Stimulated activated CD8-positive, alpha-beta memory T cell treated with anti-CD3 and anti-CD28 coated beads, Interleukin-7, amount 100 ng/mL, for 48 hours (primary cell): ENCODE results near the gene SERTAD4.
"Not testable (repeated sequence)": the region's sequence is repeated elsewhere in the genome, so short reads cannot be mapped to it uniquely, and the experiment has no call there.

Experiments used
- DNase-seq, 2 donors: peaks; one replicate each; pipeline ENCODE4 v3.0.0-alpha.2; 2020; ENCODE audit warnings: low read depth in 1 of 2; ENCODE audit errors: extremely low read depth in 1 of 2

The SERTAD4 gene

DNA sequence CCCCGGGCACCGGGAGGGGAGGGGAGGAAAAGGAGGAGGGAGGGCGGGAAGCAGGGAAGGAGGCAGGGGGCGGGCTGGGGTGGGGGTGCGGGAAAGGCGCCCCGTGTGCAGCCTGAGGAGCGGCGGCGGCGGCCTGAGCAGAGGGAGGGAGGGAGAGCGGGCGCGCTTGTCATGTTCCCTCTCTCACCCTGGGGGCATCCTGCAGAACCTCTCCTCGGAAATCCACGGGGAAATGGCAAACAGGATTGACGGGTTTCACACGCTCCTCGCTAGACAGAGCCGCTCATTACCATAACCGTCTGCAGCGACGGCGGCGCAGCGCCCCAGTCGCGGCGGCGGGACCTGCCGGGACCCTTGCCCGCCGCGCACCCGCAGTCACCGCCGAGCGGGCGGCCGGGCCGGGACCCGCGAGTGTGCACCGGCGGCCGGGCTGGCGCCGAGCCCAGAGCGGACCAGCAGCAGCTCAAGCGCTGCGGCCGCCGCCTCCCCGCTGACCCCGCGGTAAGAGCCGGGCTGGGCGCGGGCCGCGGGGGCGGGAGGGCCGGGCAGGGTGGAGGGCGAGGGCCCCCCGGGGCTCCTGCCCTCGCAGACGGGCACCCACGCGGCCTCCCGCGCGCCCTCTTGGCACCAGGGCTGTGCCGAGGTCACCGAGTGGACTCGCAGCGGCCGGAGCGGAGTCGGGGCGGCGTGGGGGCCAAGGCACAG is at the start of gene SERTAD4:
TSS of gene SERTAD4 (plus strand) at position 286 of the 705 bp plus-strand sequence. CDS start 5,165 bp downstream, outside the sequence.
- DNase-seq: no peak

- no peak for DNase-seq
Observed at GRCh38 chr1:210185063-210185462, 47.5 kb upstream of the SERTAD4 start.

- not testable (repeated sequence) for DNase-seq
Observed at GRCh38 chr1:210187849-210188606, 44.6 kb upstream of the SERTAD4 start.

GRCh38 chr1:210189426-210189825 is 43.2 kb upstream of the SERTAD4 start:
- DNase-seq: no peak

DNA sequence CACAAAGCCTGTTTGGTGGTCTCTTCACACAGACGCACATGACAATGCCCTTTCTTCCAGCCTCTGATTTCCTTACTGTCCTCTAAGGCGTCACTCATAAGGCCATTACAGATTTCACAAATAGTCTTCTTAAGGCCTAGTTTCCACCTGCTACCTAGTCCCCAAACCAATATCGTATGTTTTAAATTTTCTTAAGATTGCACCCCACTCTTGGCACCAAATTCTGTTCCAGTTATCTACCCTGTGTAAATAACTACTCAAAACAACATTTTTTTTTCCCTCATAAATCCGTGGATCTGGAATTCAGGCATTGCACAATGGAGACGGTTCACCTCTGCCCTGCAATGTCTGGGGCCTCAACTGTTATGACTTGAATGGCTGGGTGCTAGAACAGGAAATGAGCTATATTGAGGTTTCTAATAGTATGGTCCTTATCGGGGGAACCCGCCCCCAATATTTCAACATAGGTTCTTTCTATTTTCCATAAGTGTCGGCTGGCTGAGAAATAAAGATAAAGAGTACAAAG is 36.9 kb upstream of the SERTAD4 start:
- no peak for DNase-seq

DNA sequence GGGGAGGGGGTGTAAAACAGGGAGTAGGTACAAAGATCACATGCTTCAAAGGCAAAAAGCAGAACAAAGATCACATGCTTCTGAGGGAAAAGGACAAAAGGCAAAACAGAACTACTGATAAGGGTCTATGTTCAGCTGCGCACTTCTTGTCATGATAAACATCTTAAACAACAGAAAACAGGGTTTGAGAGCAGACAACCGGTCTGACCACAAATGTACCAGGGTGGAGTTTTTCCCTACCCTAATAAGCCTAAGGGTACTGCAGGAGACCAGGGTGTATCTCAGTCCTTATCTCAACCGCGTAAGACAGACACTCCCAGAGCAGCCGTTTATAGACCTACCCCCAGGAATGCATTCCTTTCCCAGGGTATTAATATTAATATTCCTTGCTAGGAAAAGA is 36.3 kb upstream of the SERTAD4 start:
- DNase-seq: not testable (repeated sequence)

- no peak for DNase-seq
Observed at GRCh38 chr1:210198840-210199239, 33.8 kb upstream of the SERTAD4 start.

DNA sequence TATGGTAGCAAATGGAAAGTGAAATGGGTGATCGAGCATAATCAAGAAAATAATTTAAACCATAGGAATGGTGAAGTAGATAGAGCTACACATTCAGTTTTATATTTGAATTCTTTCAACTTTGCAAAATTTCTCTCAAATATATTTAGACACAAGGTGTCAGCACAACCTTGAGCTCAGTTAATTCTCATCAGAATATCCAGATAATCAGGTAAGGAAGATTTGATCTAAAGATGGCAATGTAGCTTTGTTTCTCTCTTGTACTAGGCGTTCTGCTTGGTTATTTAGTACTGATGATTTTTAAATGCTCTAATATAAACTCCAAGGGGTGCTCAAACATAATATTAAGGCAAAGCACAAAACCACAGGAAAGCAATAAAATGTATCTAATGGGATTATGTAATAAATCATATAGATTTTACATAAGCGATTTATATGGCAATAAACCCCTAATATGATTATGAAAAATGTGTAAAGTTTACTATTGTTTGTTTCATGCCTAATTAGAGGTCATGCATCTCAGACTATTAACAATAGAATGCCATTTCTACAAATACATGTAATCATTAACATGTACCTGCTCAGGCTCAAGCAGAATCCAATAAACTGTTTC is 32.4 kb upstream of the SERTAD4 start:
- DNase-seq: no peak

- no peak for DNase-seq
Observed at GRCh38 chr1:210201681-210202080, 30.9 kb upstream of the SERTAD4 start.

- no peak for DNase-seq
Observed at GRCh38 chr1:210207597-210208450, 24.8 kb upstream of the SERTAD4 start.

GRCh38 chr1:210213335-210213734 is 19.3 kb upstream of the SERTAD4 start:
- DNase-seq: no peak

DNA sequence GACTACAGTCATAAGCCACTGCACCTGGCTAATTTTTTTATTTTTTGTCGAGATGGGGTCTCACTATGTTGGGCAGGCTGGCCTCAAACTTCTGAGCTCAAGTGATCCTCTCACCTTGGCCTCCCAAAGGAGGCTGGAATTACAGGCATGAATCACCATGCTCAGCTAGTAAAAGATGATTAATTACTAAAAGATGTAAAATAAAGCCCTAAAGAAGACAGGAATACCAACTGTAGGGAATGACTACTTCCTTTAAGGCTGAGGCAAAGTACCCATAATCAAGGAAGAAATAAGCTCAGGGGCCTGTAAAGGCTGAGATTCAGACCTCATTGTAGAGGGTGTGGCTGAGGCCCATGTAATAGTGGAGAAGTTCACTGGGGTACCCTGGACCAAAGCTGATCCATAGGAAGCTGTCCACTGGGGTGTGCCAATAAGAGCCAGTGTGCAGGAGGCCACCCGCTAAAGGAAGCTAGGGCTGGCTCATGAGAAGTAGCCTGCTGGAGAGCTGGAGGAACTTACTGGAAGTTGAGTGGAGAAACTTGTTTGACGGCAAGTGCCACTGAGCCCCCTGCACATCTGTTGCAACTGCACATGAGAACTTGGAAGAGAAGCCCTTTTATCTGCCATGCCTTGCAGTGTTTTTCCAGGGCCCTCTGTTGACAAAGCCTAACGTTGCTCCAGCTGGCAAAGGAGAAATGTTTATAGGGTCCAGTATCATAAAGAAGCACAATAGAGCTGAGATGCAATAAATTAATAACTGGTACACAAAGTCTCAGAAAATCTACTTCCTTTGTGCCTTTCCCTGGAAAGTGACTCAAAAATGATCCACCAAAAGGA is 17.8 kb upstream of the SERTAD4 start:
- no peak for DNase-seq

DNA sequence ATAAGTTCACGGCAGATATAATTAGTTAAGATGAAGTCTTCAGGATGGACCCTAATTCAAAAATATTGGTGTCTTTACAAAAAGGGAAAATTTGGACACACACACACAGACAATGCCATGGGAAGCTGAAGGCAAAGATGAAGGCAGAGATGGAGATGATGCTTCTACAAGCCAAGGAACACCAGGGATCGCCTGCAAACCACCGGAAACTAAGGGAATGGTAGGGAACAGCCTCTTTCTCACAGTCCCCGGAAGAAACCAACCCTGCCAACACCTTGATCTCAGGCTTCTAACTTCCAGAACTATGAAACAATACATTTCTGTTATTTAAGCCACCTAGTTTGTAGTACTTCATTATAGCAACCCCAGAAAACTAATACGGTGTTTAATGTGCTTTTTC is 15.1 kb upstream of the SERTAD4 start:
- no peak for DNase-seq

- DNase-seq: no peak
Observed at GRCh38 chr1:210218047-210218446, 14.5 kb upstream of the SERTAD4 start.

GRCh38 chr1:210222340-210223006 is 10.1 kb upstream of the SERTAD4 start:
- DNase-seq: no peak

DNA sequence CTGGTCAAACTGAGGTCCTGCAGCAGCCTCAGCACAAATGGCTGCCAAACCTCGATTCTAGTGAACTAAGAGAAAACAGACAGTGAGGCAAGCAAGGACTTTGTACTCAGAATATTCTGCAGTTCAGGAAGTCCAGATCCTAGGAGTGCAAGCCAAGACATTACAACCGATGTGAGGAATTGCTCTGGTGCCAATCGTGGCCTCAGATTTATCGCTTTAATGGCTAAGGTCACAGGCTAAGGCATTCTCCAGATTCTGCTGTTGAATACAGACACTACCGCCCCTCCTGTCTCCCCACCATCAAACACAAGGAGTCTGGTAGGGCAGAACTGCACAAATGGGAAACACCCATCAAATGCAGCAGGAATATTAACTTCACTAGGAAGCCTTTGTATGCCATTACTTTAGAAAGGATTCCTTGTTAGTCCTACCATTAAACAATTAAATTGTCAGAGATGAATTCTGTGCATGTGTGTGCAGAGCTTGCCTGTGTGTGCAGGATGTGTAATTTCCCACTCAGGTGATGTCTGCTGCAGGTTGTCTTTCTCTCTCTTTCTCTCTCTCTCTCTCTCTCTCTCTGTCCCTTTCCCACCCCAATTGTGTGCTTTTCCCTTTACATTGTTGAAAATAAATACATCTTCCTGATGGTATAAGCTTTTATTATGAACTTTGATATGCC is 9.2 kb upstream of the SERTAD4 start:
- no peak for DNase-seq

DNA sequence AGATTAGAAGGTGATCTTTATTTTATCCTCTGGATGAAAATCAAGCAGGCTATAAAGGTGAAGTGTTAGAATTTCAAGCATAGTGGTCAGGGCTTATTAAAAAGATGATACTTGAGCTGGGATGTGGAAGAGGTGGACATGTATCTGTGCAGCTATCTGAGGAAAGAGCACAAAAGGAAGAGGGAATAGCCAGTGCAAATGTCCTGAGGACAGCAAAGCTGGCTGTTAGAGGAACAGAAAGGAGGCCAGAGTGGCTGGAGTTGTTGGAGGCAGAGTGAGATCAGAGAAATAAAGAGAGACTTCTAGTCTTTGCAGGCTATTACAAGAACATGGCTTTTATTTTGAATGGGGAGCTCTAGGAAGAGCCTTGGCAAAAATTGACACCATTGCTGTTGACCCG is 4.4 kb upstream of the SERTAD4 start:
- no peak for DNase-seq

- no peak for DNase-seq
Observed at GRCh38 chr1:210230149-210230695, 2.4 kb upstream of the SERTAD4 start.
